Measurements from ENCODE around the gene MUC7. TPM values are rescaled to one million over a fixed set of nuclear protein-coding genes. Genes with fewer than 3 reads are reported as not detected.

The MUC7 gene
- polyA plus RNA-seq (2013, experiment 1 of 2): not detected
- polyA plus RNA-seq (2013, experiment 2 of 2): not detected

DNA sequence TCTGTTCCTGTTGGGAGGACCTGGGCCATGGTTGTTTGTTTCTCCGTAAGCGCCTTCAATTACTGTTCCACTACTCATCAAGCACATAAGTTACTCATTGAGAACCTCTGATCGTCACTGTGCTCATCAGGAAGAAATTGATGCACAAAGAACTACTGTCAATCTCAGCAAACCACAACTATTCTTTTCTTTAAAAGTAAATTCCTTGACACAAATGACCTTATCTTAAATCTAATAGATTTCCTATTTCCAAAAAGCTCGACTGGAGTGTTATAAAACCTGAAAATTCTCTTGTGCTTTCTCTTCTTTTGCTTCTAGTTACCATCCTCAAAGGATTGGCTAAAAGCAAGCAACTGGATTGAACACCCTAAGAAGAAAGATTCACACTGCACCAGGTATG is at the start of gene MUC7:
Gene MUC7 (plus strand): TSS at position 301 of the 400 bp plus-strand sequence. CDS start 1,825 bp downstream, outside the sequence.
- Histone ChIP-seq H3K4me1 (ENCODE audit: insufficient read depth, low read length) (no peaks in the 10 kb centered on the region), H3K27me3 (ENCODE audit: insufficient read depth, low read length) (no peaks in the 10 kb centered on the region), H3K36me3 (ENCODE audit: insufficient read depth, low read length) (no peaks in the 10 kb centered on the region), H3K9ac (ENCODE audit: low read depth, low read length) (no peak within 1 kb of the TSS), H3K9me3 (ENCODE audit: insufficient read depth, low read depth, low read length) (no peaks in the 10 kb centered on the region), H3K4me3 (ENCODE audit: low read length) (no peak within 1 kb of the TSS), H3K27ac (ENCODE audit: low read depth, low read length) (no peak within 1 kb of the TSS)
- WGBS: 90% methylated on average over 4 of the region's 4 CpGs

DNA sequence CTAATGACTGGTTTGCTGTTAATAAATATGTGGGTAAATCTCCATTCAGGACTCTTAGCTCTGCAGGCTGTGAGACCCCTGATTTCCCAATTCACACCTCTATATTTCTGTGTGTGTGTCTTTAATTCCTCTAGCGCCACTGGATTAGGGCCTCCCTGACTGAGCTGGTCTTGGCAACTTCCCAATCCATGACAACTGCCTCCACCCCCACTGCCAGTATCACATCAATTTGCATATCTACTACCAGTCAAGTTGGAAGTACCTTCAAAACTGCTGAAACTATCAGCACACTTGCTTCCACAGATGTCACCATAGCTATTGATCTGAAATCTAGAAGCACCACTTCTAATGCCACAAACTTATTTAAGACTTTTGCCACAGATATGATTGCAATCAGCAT is 46.7 kb upstream of the MUC7 start:
- no peaks in the 10 kb centered on the region for H3K36me3 ChIP-seq (ENCODE audit: insufficient read depth, low read length)
- H3K4me1 ChIP-seq (ENCODE audit: insufficient read depth, low read length): no peaks in the 10 kb centered on the region
- no peak overlapping the region for H3K27ac ChIP-seq (ENCODE audit: low read depth, low read length)
- no peak overlapping the region for H3K9ac ChIP-seq (ENCODE audit: low read depth, low read length)
- H3K27me3 ChIP-seq (ENCODE audit: insufficient read depth, low read length): no peaks in the 10 kb centered on the region
- H3K4me3 ChIP-seq (ENCODE audit: low read length): no peak overlapping the region
- WGBS: 81% methylated on average over 1 of the region's 1 CpG
- peaks cover 4% of the 10 kb centered on the region; the same call in 1 of the 2 replicates for H3K9me3 ChIP-seq (ENCODE audit: insufficient read depth, low read depth, low read length)

- H3K27me3 ChIP-seq (ENCODE audit: insufficient read depth, low read length): no peaks in the 10 kb centered on the region
- no peaks in the 10 kb centered on the region for H3K36me3 ChIP-seq (ENCODE audit: insufficient read depth, low read length)
- H3K9ac ChIP-seq (ENCODE audit: low read depth, low read length): no peak overlapping the region
- H3K27ac ChIP-seq (ENCODE audit: low read depth, low read length): no peak overlapping the region
- no peak overlapping the region for H3K4me3 ChIP-seq (ENCODE audit: low read length)
- H3K9me3 ChIP-seq (ENCODE audit: insufficient read depth, low read depth, low read length): peaks cover 4% of the 10 kb centered on the region; the same call in 1 of the 2 replicates
- H3K4me1 ChIP-seq (ENCODE audit: insufficient read depth, low read length): no peaks in the 10 kb centered on the region
These were observed 45.2 kb upstream of the MUC7 start for GRCh38 chr4:70426789-70427188.

DNA sequence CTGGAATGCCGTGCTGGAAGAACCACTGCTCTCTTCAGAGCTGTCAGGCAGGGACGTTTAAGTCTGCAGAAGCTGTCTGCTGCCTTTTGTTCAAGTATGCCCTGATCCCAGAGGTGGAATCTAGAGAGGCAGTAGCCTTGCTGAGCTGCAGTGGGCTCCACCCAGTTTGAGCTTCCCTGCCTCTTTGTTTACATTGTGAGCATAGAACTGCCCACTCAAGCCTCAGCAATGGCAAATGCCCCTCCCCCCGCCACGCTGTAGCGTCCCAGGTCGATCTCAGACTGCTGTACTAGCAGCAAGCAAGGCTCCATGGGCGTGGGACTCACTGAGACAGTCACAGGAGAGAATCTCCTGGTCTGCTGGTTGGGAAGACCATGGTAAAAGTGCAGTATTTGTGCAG is 34.8 kb upstream of the MUC7 start:
- Histone ChIP-seq H3K4me3 (ENCODE audit: low read length) (no peak overlapping the region), H3K9ac (ENCODE audit: low read depth, low read length) (no peak overlapping the region), H3K27ac (ENCODE audit: low read depth, low read length) (no peak overlapping the region), H3K4me1 (ENCODE audit: insufficient read depth, low read length) (peaks cover 7% of the 10 kb centered on the region), H3K36me3 (ENCODE audit: insufficient read depth, low read length) (no peaks in the 10 kb centered on the region), H3K27me3 (ENCODE audit: insufficient read depth, low read length) (no peaks in the 10 kb centered on the region), H3K9me3 (ENCODE audit: insufficient read depth, low read depth, low read length) (no peaks in the 10 kb centered on the region)
- WGBS: 46% methylated on average over 7 of the region's 7 CpGs

- H3K27me3 ChIP-seq (ENCODE audit: insufficient read depth, low read length): no peaks in the 10 kb centered on the region
- no peak overlapping the region for H3K4me3 ChIP-seq (ENCODE audit: low read length)
- no peaks in the 10 kb centered on the region for H3K9me3 ChIP-seq (ENCODE audit: insufficient read depth, low read depth, low read length)
- H3K9ac ChIP-seq (ENCODE audit: low read depth, low read length): no peak overlapping the region
- H3K4me1 ChIP-seq (ENCODE audit: insufficient read depth, low read length): peaks cover under 1% of the 10 kb centered on the region; the same call in 1 of the 2 replicates
- H3K36me3 ChIP-seq (ENCODE audit: insufficient read depth, low read length): no peaks in the 10 kb centered on the region
- H3K27ac ChIP-seq (ENCODE audit: low read depth, low read length): no peak overlapping the region
These were observed 29.5 kb upstream of the MUC7 start for GRCh38 chr4:70442474-70442873.

GRCh38 chr4:70443329-70443728 is 28.7 kb upstream of the MUC7 start:
- Histone ChIP-seq H3K4me3 (ENCODE audit: low read length) (no peak overlapping the region), H3K27ac (ENCODE audit: low read depth, low read length) (no peak overlapping the region), H3K4me1 (ENCODE audit: insufficient read depth, low read length) (no peaks in the 10 kb centered on the region), H3K27me3 (ENCODE audit: insufficient read depth, low read length) (no peaks in the 10 kb centered on the region), H3K36me3 (ENCODE audit: insufficient read depth, low read length) (no peaks in the 10 kb centered on the region), H3K9me3 (ENCODE audit: insufficient read depth, low read depth, low read length) (no peaks in the 10 kb centered on the region), H3K9ac (ENCODE audit: low read depth, low read length) (no peak overlapping the region)
- WGBS: 94% methylated on average over 5 of the region's 5 CpGs

- Histone ChIP-seq H3K36me3 (ENCODE audit: insufficient read depth, low read length) (no peaks in the 10 kb centered on the region), H3K9ac (ENCODE audit: low read depth, low read length) (no peak overlapping the region), H3K9me3 (ENCODE audit: insufficient read depth, low read depth, low read length) (no peaks in the 10 kb centered on the region), H3K4me3 (ENCODE audit: low read length) (no peak overlapping the region), H3K27ac (ENCODE audit: low read depth, low read length) (no peak overlapping the region), H3K27me3 (ENCODE audit: insufficient read depth, low read length) (no peaks in the 10 kb centered on the region), H3K4me1 (ENCODE audit: insufficient read depth, low read length) (no peaks in the 10 kb centered on the region)
- 84% methylated on average over 3 of the region's 3 CpGs for WGBS
These were observed 22.8 kb upstream of the MUC7 start for GRCh38 chr4:70449220-70449619.

GRCh38 chr4:70452946-70453345 is 19.1 kb upstream of the MUC7 start:
- 39% methylated on average over 1 of the region's 1 CpG for WGBS
- H3K27ac ChIP-seq (ENCODE audit: low read depth, low read length): no peak overlapping the region
- no peaks in the 10 kb centered on the region for H3K9me3 ChIP-seq (ENCODE audit: insufficient read depth, low read depth, low read length)

GRCh38 chr4:70463335-70463734 is 8.7 kb upstream of the MUC7 start:
- H3K9ac ChIP-seq (ENCODE audit: low read depth, low read length): no peak overlapping the region
- 88% methylated on average over 1 of the region's 2 CpGs for WGBS

More at GRCh38 chr4:70452946-70453345, 19.1 kb upstream of the MUC7 start:
- no peak overlapping the region for H3K9ac ChIP-seq (ENCODE audit: low read depth, low read length)
- H3K4me1 ChIP-seq (ENCODE audit: insufficient read depth, low read length): no peaks in the 10 kb centered on the region
- no peaks in the 10 kb centered on the region for H3K36me3 ChIP-seq (ENCODE audit: insufficient read depth, low read length)
- no peaks in the 10 kb centered on the region for H3K27me3 ChIP-seq (ENCODE audit: insufficient read depth, low read length)
- no peak overlapping the region for H3K4me3 ChIP-seq (ENCODE audit: low read length)

GRCh38 chr4:70473679-70474078 is 1.7 kb downstream of the MUC7 start:
- no peaks in the 10 kb centered on the region for H3K9me3 ChIP-seq (ENCODE audit: insufficient read depth, low read depth, low read length)
- WGBS: 95% methylated on average over 4 of the region's 4 CpGs
- H3K27ac ChIP-seq (ENCODE audit: low read depth, low read length): no peak overlapping the region
- H3K36me3 ChIP-seq (ENCODE audit: insufficient read depth, low read length): no peaks in the 10 kb centered on the region
- no peak overlapping the region for H3K9ac ChIP-seq (ENCODE audit: low read depth, low read length)
- no peak overlapping the region for H3K4me3 ChIP-seq (ENCODE audit: low read length)
- no peaks in the 10 kb centered on the region for H3K4me1 ChIP-seq (ENCODE audit: insufficient read depth, low read length)
- no peaks in the 10 kb centered on the region for H3K27me3 ChIP-seq (ENCODE audit: insufficient read depth, low read length)

More at GRCh38 chr4:70463335-70463734, 8.7 kb upstream of the MUC7 start:
- no peaks in the 10 kb centered on the region for H3K36me3 ChIP-seq (ENCODE audit: insufficient read depth, low read length)
- no peak overlapping the region for H3K27ac ChIP-seq (ENCODE audit: low read depth, low read length)
- H3K4me3 ChIP-seq (ENCODE audit: low read length): no peak overlapping the region
- no peaks in the 10 kb centered on the region for H3K4me1 ChIP-seq (ENCODE audit: insufficient read depth, low read length)
- no peaks in the 10 kb centered on the region for H3K27me3 ChIP-seq (ENCODE audit: insufficient read depth, low read length)
- no peaks in the 10 kb centered on the region for H3K9me3 ChIP-seq (ENCODE audit: insufficient read depth, low read depth, low read length)

- no peak overlapping the region for H3K4me3 ChIP-seq (ENCODE audit: low read length)
- 100% methylated on average over 1 of the region's 3 CpGs for WGBS
- H3K9me3 ChIP-seq (ENCODE audit: insufficient read depth, low read depth, low read length): no peaks in the 10 kb centered on the region
- H3K9ac ChIP-seq (ENCODE audit: low read depth, low read length): no peak overlapping the region
- H3K36me3 ChIP-seq (ENCODE audit: insufficient read depth, low read length): no peaks in the 10 kb centered on the region
- no peaks in the 10 kb centered on the region for H3K27me3 ChIP-seq (ENCODE audit: insufficient read depth, low read length)
- no peak overlapping the region for H3K27ac ChIP-seq (ENCODE audit: low read depth, low read length)
- no peaks in the 10 kb centered on the region for H3K4me1 ChIP-seq (ENCODE audit: insufficient read depth, low read length)
These were observed 16.8 kb downstream of the MUC7 start for GRCh38 chr4:70488748-70489147.

- Histone ChIP-seq H3K9me3 (ENCODE audit: insufficient read depth, low read depth, low read length) (no peaks in the 10 kb centered on the region), H3K4me3 (ENCODE audit: low read length) (no peak overlapping the region), H3K4me1 (ENCODE audit: insufficient read depth, low read length) (no peaks in the 10 kb centered on the region), H3K9ac (ENCODE audit: low read depth, low read length) (no peak overlapping the region), H3K27me3 (ENCODE audit: insufficient read depth, low read length) (no peaks in the 10 kb centered on the region), H3K27ac (ENCODE audit: low read depth, low read length) (no peak overlapping the region), H3K36me3 (ENCODE audit: insufficient read depth, low read length) (no peaks in the 10 kb centered on the region)
- WGBS: 88% methylated on average over 6 of the region's 6 CpGs
These were observed 24.2 kb downstream of the MUC7 start for GRCh38 chr4:70496231-70496630.

All from HUES64 (cell line).